Activated CD4-positive, alpha-beta T cell treated with anti-CD3 and anti-CD28 coated beads for 24 hours (primary cell): Measurements from ENCODE around the gene ZYG11A.
"Not testable (repeated sequence)": the region's sequence is repeated elsewhere in the genome, so short reads cannot be mapped to it uniquely, and the experiment has no call there.

Source experiments
- DNase-seq, 2 donors: peaks; one replicate each; pipeline ENCODE4 v3.0.0-alpha.2; 2020; ENCODE audit warnings: low read depth in 2 of 2

ZYG11A gene

DNA sequence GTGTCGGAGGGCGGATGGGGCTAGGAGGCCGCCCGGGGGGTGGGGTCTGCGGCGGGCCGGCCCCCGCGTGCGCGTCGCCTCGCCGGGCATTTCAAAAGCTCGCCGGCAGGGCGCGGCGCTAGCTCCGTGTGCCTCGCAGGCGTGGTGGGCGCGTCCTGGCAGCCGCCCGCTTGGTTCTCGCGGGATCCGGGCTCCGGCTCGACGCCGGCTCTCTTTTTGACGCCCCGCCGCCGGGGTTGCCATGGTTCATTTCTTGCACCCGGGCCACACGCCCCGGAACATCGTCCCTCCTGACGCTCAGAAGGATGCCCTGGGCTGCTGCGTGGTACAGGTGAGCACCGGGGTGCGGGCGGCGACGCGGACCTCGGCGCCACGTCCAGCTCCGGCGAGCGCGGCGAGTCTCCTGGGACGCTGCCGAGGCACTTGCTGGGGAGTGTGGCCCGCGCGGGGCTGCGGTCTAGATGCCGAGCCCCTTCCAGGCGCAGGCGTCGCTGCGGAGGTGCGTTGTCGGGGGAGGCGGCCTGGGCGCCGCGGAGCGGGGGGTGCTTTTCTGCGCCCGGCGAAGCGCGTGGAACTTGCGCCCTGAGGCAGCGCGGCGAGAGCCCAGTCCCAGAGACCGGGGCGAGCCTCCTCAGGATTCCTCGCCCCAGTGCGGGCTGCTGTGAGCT, at the start of gene ZYG11A:
ZYG11A (plus strand) TSS at position 118 of the 668 bp plus-strand sequence; CDS start at position 242, 124 bp downstream.
- peak; percentile 27 to 65 for DNase-seq

DNA sequence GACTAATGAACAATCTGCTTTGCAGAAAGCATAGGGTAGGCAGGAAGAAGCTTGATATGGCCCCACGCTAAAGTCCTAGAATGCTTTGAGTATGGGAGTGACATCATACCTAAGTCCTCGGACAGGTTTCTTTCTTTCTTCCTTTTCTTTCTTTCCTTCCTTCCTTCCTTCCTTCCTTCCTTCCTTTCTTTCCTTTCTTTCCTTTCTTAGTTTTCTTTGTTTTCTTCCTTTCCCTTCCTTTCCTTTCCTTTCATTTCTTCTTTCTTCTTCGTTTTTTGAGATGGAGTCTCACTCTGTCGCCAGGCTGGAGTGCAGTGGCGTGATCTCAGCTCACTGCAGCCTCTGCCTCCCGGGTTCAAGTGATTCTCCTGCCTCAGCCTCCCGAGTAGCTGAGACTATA, 48.8 kb upstream of the ZYG11A start:
- DNase-seq, result not testable (repeated sequence)

DNA sequence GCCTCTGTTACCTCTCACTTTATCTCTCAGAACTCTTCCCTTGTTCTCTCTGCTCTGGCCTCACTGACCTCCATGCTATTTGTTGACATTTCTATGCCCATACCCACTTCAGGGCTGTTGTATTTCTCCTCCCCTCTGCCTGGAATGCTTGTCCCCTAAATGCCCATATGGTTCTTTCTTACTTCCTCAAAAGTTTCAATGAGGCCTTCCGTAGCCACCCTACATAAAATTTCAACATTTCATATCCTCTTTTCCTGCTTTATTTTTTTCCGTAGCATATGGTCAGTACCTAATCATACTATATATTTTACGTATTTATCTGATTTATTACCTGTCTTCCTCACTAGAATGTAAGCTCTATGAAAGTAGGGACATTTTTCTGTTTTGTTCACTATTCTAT, 47.1 kb upstream of the ZYG11A start:
- no peak for DNase-seq

- DNase-seq, result no peak
Observed at GRCh38 chr1:52798331-52798730, 44.2 kb upstream of the ZYG11A start.

- DNase-seq, result no peak
Observed at GRCh38 chr1:52801011-52801410, 41.5 kb upstream of the ZYG11A start.

GRCh38 chr1:52804083-52804482, 38.5 kb upstream of the ZYG11A start:
- not testable (repeated sequence) for DNase-seq

- no peak for DNase-seq
Observed at GRCh38 chr1:52814465-52814864, 28.1 kb upstream of the ZYG11A start.

DNA sequence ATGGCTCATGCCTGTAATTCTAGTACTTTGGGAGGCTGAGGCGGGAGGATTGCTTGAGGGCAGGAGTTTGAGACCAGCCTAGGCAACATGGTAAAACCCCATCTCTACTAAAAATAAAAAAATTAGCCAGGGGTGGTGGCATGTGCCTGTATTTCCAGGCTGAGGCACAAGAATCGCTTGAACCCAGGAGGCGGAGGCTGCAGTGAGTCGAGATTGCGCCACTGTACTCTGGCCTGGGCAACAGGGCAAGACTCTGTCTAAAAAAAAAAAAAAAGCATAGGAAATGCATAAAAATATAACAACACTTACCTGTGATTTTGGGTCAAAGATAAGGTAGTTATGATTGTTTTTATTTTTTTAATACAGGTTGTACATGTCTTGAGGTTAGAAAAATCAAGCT, 21.7 kb upstream of the ZYG11A start:
- DNase-seq, result not testable (repeated sequence)

DNA sequence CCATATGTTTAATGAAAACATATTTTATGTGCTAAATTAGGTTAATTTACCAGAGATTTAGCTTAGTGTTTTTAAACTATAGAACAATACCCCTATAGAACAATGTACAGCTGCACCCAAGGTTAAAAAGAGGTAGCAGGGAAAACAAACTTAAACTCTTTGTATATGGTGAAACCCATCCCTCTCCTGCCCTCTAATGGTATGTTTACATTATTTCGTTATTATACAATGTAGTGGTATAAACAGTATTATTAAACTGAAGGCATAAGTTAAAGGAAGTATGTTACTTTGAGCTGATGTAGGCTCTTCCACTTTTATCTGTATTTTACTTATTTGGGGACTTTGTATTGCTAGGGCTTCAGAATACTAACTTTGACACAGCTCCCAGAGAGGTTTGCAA, 16.7 kb upstream of the ZYG11A start:
- no peak for DNase-seq

DNA sequence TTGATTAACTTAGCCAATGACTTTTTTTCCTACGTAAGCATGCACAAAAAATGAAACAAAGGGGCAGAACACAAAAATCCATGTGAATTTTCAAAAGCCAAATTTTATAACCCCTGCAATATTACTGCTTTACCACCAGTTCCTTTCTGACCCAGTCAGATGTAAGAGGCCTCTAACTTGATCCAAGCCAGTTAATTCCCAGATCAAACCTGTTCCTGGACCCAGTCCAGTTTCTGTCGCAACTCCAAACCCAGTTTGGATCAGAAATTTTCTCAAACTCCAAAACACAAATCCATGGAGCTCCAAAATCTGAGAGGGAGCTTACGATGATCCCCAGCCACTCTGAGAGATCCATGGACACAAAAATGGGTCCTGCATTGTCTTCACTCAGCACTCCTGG, 7.8 kb upstream of the ZYG11A start:
- DNase-seq, result no peak

DNA sequence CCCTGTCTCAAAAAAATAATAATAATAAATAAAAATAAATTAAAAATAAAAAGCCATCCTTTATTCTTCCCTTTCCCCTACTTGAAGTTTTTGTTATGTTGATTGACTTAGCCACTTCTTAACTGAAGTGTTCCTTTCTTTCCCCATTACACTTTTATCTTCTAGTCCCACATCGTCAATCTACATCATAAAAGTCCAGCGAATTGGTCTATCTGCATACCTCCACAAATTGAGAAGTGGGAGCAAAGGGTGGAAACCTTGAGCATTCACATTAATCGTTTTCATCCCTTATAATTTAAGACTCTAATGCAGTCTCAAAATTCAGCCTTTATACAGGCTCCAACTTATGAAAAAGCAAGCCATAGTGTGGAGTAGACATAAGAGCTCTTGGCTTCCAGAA, 6.5 kb upstream of the ZYG11A start:
- DNase-seq, result no peak

- DNase-seq, result not testable (repeated sequence)
Observed at GRCh38 chr1:52839175-52839574, 3.4 kb upstream of the ZYG11A start.

- DNase-seq, result not testable (repeated sequence)
Observed at GRCh38 chr1:52845119-52845518, 2.6 kb downstream of the ZYG11A start.

GRCh38 chr1:52848423-52848822, 5.9 kb downstream of the ZYG11A start:
- no peak for DNase-seq

DNA sequence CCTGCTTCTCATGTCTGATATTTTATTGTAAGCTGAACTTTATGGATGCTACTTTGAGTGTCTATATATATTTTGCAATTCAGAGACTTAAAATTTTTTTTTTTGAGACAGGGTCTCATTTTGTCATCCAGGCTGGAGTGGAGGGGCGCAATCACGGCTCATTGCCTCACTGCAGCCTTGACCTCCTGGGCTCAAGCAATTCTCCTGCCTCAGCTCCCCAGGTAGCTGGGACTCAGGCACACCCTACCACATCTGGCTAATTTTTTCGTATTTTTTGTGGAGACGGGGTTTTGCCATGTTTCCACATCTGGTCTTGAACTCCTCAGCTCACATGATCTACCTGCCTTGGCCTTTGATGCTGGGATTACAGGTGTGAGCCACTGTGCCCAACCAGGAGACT, 8.4 kb downstream of the ZYG11A start:
- no peak for DNase-seq

GRCh38 chr1:52852854-52853253, 10.3 kb downstream of the ZYG11A start:
- DNase-seq, result no peak

- DNase-seq, result no peak
Observed at GRCh38 chr1:52855584-52855983, 13.0 kb downstream of the ZYG11A start.

DNA sequence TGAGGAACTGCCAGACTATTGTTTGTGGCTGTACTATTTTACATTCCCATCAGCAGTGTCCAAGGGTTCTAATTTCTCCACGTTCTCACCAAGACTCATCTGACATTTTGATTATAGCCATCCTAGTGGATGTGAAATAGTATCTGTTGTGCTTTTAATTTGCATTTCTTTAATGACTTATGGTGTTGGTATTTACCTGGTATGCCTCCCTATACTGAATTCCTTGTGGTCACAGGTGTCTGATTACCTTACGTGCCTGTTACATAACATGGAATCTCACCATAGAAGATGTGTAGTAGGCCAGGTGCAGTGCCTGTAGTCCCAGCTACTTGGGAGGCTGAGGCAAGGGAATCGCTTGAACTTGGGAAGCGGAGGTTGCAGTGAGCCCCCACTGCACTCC, 13.5 kb downstream of the ZYG11A start:
- no peak for DNase-seq

DNA sequence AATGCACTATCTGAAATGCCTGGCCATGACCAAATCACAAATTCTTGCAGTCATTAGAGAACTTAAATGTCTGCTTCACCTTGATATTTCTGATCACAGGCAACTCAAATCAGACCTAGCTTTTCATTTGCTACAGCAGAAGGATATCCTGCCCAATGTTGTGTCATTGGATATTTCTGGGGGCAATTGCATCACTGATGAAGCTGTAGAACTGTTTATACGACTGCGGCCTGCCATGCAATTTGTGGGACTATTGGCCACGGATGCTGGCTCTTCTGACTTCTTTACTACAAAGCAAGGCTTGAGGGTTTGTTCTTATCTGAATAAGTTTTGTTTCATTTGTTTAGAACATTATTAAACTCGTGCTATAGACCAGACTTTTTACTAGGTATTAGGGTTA, 14.9 kb downstream of the ZYG11A start:
- no peak for DNase-seq

DNA sequence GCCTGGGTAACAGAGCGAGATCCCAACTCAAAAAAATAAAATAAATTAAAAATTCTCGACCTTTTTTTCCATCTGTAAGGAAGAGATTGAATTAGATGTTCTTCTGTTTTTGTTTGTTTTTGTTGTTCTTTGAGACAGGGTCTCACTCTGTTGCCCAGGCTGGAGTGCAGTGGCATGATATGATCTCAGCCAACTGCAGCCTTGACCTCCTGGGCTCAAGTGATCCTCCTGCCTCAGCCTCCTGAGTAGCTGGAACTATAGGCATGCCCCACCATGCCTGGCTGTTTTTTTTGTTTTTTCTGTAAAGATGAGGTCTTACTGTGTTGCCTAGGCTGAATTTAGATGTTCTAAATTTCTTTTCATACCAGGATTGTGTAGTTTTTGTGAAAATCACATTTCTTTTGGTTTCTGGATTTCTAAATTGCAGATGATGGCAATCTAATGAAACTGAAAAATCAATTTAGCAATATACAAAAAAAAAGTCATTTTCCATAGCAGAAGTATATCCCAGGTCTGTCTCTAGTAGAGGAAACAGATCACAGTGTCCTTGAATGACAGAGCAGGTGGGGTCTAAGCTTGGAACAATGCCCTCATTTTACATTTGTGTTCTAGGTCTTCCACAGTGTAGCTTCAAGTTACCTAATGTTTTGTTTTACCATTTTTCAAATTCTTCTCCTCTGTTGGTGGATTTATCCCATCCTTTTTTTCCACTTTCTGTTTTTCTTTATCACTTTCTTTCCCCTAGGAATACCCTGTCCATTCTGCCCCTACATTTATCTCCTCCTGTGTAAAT, 20.3 kb downstream of the ZYG11A start:
- DNase-seq, result no peak

DNA sequence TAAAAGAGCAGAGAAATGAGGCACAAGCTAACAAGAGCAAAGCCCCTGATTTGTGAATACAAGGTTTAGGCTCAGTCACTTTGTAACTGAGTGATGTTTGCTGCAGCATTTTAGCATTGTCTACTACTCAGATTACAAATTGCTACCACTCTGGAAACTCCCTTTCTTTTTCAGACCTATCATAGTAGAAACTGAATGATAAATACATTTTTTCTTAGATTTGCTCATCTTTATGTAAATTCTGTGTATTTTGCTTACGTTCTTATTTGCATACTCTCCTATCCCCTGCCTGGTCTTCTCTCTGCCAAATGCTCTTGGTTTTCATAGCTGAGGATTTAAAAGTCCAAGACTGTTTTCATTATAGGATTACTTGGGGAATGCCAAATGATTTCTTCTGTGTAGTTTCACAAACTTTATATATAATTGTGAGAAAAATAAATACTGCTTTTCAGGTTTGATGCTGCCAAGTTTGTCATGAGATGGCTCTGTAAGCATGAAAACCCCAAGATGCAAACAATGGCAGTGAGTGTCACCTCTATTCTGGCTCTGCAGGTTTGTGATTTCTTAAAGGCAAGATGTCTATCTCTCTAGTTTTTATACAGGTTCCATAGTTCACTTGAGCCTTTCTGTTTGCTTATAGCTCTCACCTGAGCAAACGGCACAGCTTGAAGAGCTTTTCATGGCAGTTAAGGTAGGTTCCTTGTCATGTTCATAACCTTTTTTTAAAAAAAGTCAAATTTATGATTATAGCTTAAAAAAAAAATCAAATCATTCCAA, 24.7 kb downstream of the ZYG11A start:
- DNase-seq, result no peak

DNA sequence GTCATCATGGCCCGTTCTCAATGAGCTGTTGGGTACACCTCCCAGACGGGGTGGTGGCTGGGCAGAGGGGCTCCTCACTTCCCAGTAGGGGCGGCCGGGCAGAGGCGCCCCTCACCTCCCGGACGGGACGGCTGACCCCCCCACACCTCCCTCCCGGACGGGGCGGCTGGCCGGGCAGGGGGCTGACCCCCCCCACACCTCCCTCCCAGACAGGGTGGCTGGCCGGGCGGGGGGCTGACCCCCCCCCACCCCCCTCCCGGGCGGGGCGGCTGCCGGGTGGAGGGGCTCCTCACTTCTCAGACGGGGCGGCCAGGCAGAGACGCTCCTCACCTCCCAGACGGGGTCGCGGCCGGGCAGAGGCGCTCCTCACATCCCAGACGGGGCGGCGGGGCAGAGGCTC, 27.2 kb downstream of the ZYG11A start:
- DNase-seq, result not testable (repeated sequence)

GRCh38 chr1:52876843-52877242, 34.3 kb downstream of the ZYG11A start:
- no peak for DNase-seq
